IMR-90 (cell line): ENCODE measurements around the gene POLR3A. TPM values are rescaled to one million over a fixed set of nuclear protein-coding genes. Genes with fewer than 3 reads are reported as not detected.

Experiments used
- ATAC-seq: fragments of 200-7000 bp; cut with Tn5 transposase; 2 replicates; pipeline ENCODE4 v1.9.1; 2020; ENCODE audit warnings: low read depth, mild to moderate bottlenecking, moderate library complexity
- BruUV-seq: library from RNA; stranded (reverse); fragments of 400-500 nt; replicated peaks from 2 replicates; lab custom pipeline; 2021; lab: Mats Ljungman, UMichigan
- CTCF ChIA-PET: fragments of 300-600 bp; formaldehyde crosslinking; extraction: SDS; loops from one replicate; lab custom pipeline; 2021; ENCODE audit warnings: antibody characterized with exemption; lab: Yijun Ruan, JAX
- POLR2A ChIA-PET: fragments of 300-600 bp; sonication (Branson Sonifier 250); formaldehyde crosslinking; loops from one replicate; lab custom pipeline; 2022; ENCODE audit warnings: antibody characterized with exemption; ENCODE audit not compliant: unreplicated experiment; lab: Charles Lee
- DNase-seq: peaks from one replicate; pipeline ENCODE4 v3.0.0; 2013
- H2AFZ ChIP-seq: replicated peaks from 2 replicates; pipeline ENCODE3; 2013; ENCODE audit warnings: low read length, mild to moderate bottlenecking; ENCODE audit not compliant: poor library complexity
- H2AK5ac ChIP-seq: 2 replicates; pipeline ENCODE4 v1.6.1; 2013; ENCODE audit warnings: low read depth, low read length, inconsistent platforms
- H2AK9ac ChIP-seq: replicated peaks from 2 replicates; pipeline ENCODE3; 2013; ENCODE audit warnings: mild to moderate bottlenecking, low read depth, low read length, moderate library complexity; ENCODE audit not compliant: poor library complexity
- H2BK120ac ChIP-seq: 2 replicates; pipeline ENCODE4 v1.6.1; 2013; ENCODE audit warnings: low read depth, low read length, inconsistent platforms
- H2BK15ac ChIP-seq: 3 replicates; pipeline ENCODE4 v1.6.1; 2013; ENCODE audit warnings: low read depth, low read length, inconsistent platforms
- H2BK20ac ChIP-seq: 2 replicates; pipeline ENCODE4 v1.6.1; 2013; ENCODE audit warnings: low read depth, mild to moderate bottlenecking, inconsistent platforms, low read length, moderate library complexity
- H2BK5ac ChIP-seq: 2 replicates; pipeline ENCODE4 v1.6.1; 2013; ENCODE audit warnings: mild to moderate bottlenecking, low read depth, low read length, inconsistent platforms; ENCODE audit not compliant: poor library complexity, severe bottlenecking
- H3K14ac ChIP-seq: replicated peaks from 2 replicates; pipeline ENCODE4 v1.6.1; 2013; ENCODE audit warnings: low read depth, low read length, inconsistent platforms
- H3K18ac ChIP-seq: 2 replicates; pipeline ENCODE4 v1.6.1; 2013; ENCODE audit warnings: low read depth, low read length, control low read depth
- H3K23ac ChIP-seq: 2 replicates; pipeline ENCODE4 v1.6.1; 2013; ENCODE audit warnings: low read depth, low read length, inconsistent platforms
- H3K27ac ChIP-seq: 2 replicates; pipeline ENCODE4 v1.5.1; 2013; ENCODE audit warnings: mild to moderate bottlenecking, control low read depth, low read length; ENCODE audit not compliant: insufficient read depth
- H3K27me3 ChIP-seq: 2 replicates; pipeline ENCODE4 v1.6.1; 2013; ENCODE audit warnings: low read length; ENCODE audit not compliant: control insufficient read depth, insufficient read depth
- H3K36me3 ChIP-seq: 2 replicates; pipeline ENCODE4 v1.6.1; 2013; ENCODE audit warnings: low read length, mixed read lengths; ENCODE audit not compliant: control insufficient read depth, insufficient read depth
- H3K4ac ChIP-seq: 2 replicates; pipeline ENCODE4 v1.6.1; 2013; ENCODE audit warnings: low read depth, low read length, inconsistent platforms
- H3K4me1 ChIP-seq: 2 replicates; pipeline ENCODE4 v1.6.1; 2013; ENCODE audit warnings: low read length, mixed read lengths; ENCODE audit not compliant: control insufficient read depth, insufficient read depth
- H3K4me2 ChIP-seq: 2 replicates; pipeline ENCODE4 v1.6.1; 2013; ENCODE audit warnings: low read depth, mild to moderate bottlenecking, control low read depth, low read length, moderate library complexity
- H3K4me3 ChIP-seq: 2 replicates; pipeline ENCODE4 v1.5.1; 2013; ENCODE audit warnings: low read depth, mild to moderate bottlenecking, control low read depth, low read length, moderate library complexity; ENCODE audit not compliant: insufficient read depth
- H3K56ac ChIP-seq: 2 replicates; pipeline ENCODE4 v1.6.1; 2013; ENCODE audit warnings: low read length, inconsistent platforms; ENCODE audit not compliant: insufficient read depth; ENCODE audit errors: extremely low read depth
- H3K79me1 ChIP-seq, 2 experiments: 2 replicates each; pipeline ENCODE4 v1.6.1; 2013; ENCODE audit warnings: low read length in 2 of 2, inconsistent platforms in 1 of 2, low read depth in 1 of 2
- H3K9ac ChIP-seq: 2 replicates; pipeline ENCODE4 v1.6.1; 2013; ENCODE audit warnings: low read depth, low read length, control low read depth
- H3K9me1 ChIP-seq: 2 replicates; pipeline ENCODE4 v1.6.1; 2013; ENCODE audit warnings: low read length, inconsistent platforms; ENCODE audit not compliant: insufficient read depth
- H3K9me3 ChIP-seq: 2 replicates; pipeline ENCODE4 v1.6.1; 2013; ENCODE audit warnings: low read length; ENCODE audit not compliant: control insufficient read depth, insufficient read depth
- H4K20me1 ChIP-seq: 2 replicates; pipeline ENCODE4 v1.6.1; 2013; ENCODE audit warnings: low read length, inconsistent platforms; ENCODE audit not compliant: insufficient read depth
- H4K5ac ChIP-seq: 2 replicates; pipeline ENCODE4 v1.6.1; 2013; ENCODE audit warnings: mild to moderate bottlenecking, low read depth, low read length, control low read depth
- H4K8ac ChIP-seq, 2 experiments: 2 replicates each; pipeline ENCODE4 v1.6.1; 2013; ENCODE audit warnings: low read depth in 2 of 2, low read length in 2 of 2, control low read depth in 1 of 2, inconsistent platforms in 1 of 2
- H4K91ac ChIP-seq: 2 replicates; pipeline ENCODE4 v1.6.1; 2013; ENCODE audit warnings: low read depth, low read length, inconsistent platforms; ENCODE audit not compliant: insufficient read depth
- BHLHE40 ChIP-seq: fragments of 150-350 bp; IDR thresholded peaks from 2 replicates; pipeline ENCODE4 v1.6.1; 2016; ENCODE audit warnings: mild to moderate bottlenecking, low read depth, low read length
- CEBPB ChIP-seq: IDR thresholded peaks from 2 replicates; pipeline ENCODE4 v1.6.1; 2012; ENCODE audit warnings: low read depth, low read length, improper control_type of control experiment
- CTCF ChIP-seq: conservative IDR thresholded peaks from 2 replicates; pipeline ENCODE4 v1.5.1; 2012; ENCODE audit warnings: mild to moderate bottlenecking, low read depth, low read length, improper control_type of control experiment
- ELK1 ChIP-seq: fragments of 150-350 bp; IDR thresholded peaks from 2 replicates; pipeline ENCODE4 v1.6.1; 2016; ENCODE audit warnings: low read depth, mild to moderate bottlenecking, low read length, moderate library complexity, borderline replicate concordance
- FOS ChIP-seq: fragments of 150-350 bp; IDR thresholded peaks from 2 replicates; pipeline ENCODE4 v1.6.1; 2016; ENCODE audit warnings: low read depth, low read length
- MAFK ChIP-seq: IDR thresholded peaks from 2 replicates; pipeline ENCODE4 v1.6.1; 2012; ENCODE audit warnings: low read depth, low read length, improper control_type of control experiment
- MAZ ChIP-seq: IDR thresholded peaks from 2 replicates; pipeline ENCODE4 v1.6.1; 2012; ENCODE audit warnings: low read depth, mild to moderate bottlenecking, low read length, improper control_type of control experiment, moderate library complexity, borderline replicate concordance
- NFE2L2 ChIP-seq: fragments of 150-350 bp; IDR thresholded peaks from 2 replicates; pipeline ENCODE4 v1.6.1; 2016; ENCODE audit warnings: low read depth, mild to moderate bottlenecking, low read length
- POLR2A ChIP-seq: IDR thresholded peaks from 2 replicates; pipeline ENCODE4 v1.6.1; 2012; ENCODE audit warnings: mild to moderate bottlenecking, low read depth, low read length
- RAD21 ChIP-seq: IDR thresholded peaks from 2 replicates; pipeline ENCODE4 v1.6.1; 2012; ENCODE audit warnings: low read length, improper control_type of control experiment
- RCOR1 ChIP-seq: IDR thresholded peaks from 2 replicates; pipeline ENCODE4 v1.6.1; 2012; ENCODE audit warnings: mild to moderate bottlenecking, low read length, improper control_type of control experiment; ENCODE audit not compliant: insufficient replicate concordance
- RFX5 ChIP-seq: IDR thresholded peaks from 2 replicates; pipeline ENCODE4 v1.8.0; 2012; ENCODE audit warnings: low read depth, mild to moderate bottlenecking, low read length, moderate library complexity
- SMC3 ChIP-seq: fragments of 150-350 bp; IDR thresholded peaks from 2 replicates; pipeline ENCODE4 v1.6.1; 2016; ENCODE audit warnings: low read depth, mild to moderate bottlenecking, antibody characterized with exemption, low read length, moderate library complexity
- USF2 ChIP-seq: fragments of 150-350 bp; IDR thresholded peaks from 2 replicates; pipeline ENCODE4 v1.6.1; 2017; ENCODE audit warnings: mild to moderate bottlenecking, antibody characterized with exemption, low read length, low read depth
- WGBS, 2 experiments: methylation state at CpG; one replicate each; pipeline versions ENCODE4 v1.1.5 to v1.1.7; 2013; ENCODE audit warnings: missing lambda C conversion rate in 2 of 2; ENCODE audit not compliant: insufficient read length in 1 of 2; ENCODE audit errors: extremely low coverage in 2 of 2; 5-methylcytosine and 5-hydroxymethylcytosine counted together
- dilution Hi-C: fragments of 300-500 bp; cut with HindIII; formaldehyde crosslinking; loops from one replicate; pipeline ENCODE4 v1.14.3; 2018; ENCODE audit warnings: low sequenced_read_pairs; ENCODE audit not compliant: unreplicated experiment
- in situ Hi-C: fragments of 300-500 bp; cut with MboI; formaldehyde crosslinking; loops from 3 replicates; pipeline ENCODE4 v1.14.3; 2019; ENCODE audit warnings: low sequenced_read_pairs, inconsistent platforms, mixed read lengths
- intact Hi-C: fragments of 100-400 bp; cut with micrococcal nuclease; formaldehyde crosslinking; loops from 2 replicates; pipeline ENCODE4 v1.10.0; 2022
- polyA plus RNA-seq, 3 experiments: library from polyadenylated mRNA; depleted of rRNA; stranded (reverse); fragments of >200 nt; gene quantifications; 2 replicates each; pipeline ENCODE4 v1.2.3, GENCODE V29; 2012; ENCODE audit warnings: low replicate concordance in 1 of 3
- total RNA-seq: library from RNA; depleted of rRNA; stranded (reverse); fragments of >200 nt; gene quantifications from 2 replicates; pipeline ENCODE4 v1.2.3, GENCODE V29; 2012

Gene POLR3A
- total and polyA plus RNA-seq, 2 of the 4 experiments (the other 2 are of a cell fraction) = 11.9 to 24.4 TPM

GRCh38 chr10:78041170-78042057 lies 12.1 kb upstream of the POLR3A start:
- H3K9me3 ChIP-seq = no peaks in the 10 kb centered on the region
- H3K18ac ChIP-seq = no peak overlapping the region
- no peak overlapping the region for H2BK120ac ChIP-seq
- H4K5ac ChIP-seq = no peak overlapping the region
- no peak for DNase-seq
- H4K91ac ChIP-seq = no peak overlapping the region
- no peak overlapping the region for H3K4me2 ChIP-seq
- in situ Hi-C loops (loop anchor here (10.0 kb wide), 2 partner anchors 263 to 1033 kb away; no protein-coding TSS in a partner anchor), dilution Hi-C loops (no loop called here), intact Hi-C loops (loop anchor here (10.0 kb wide), 1 partner anchor 713 kb away; no protein-coding TSS in a partner anchor)
- peaks cover 84% of the 10 kb centered on the region for H4K20me1 ChIP-seq
- no peak overlapping the region for H3K27ac ChIP-seq
- no peak overlapping the region for H2AFZ ChIP-seq
- no peak overlapping the region for H2BK20ac ChIP-seq
- peaks cover 12% of the 10 kb centered on the region for H3K4me1 ChIP-seq
- no peaks in the 10 kb centered on the region for H3K27me3 ChIP-seq
- 90% methylated on average over 2 of the region's 5 CpGs; no CpG with 5 or more reads in 1 of the 2 experiments for WGBS, 2 experiments
- no peak overlapping the region for H3K56ac ChIP-seq
- H3K36me3 ChIP-seq = peaks cover 50% of the 10 kb centered on the region
- no peak overlapping the region for H3K23ac ChIP-seq
- peaks cover 31% of the 10 kb centered on the region for H3K9me1 ChIP-seq
- peak overlapping the region; percentile 33 for H2AK9ac ChIP-seq
- H2AK5ac ChIP-seq = no peak overlapping the region
- CTCF ChIA-PET = no interaction called here
- no peak overlapping the region for H3K4me3 ChIP-seq
- H3K14ac ChIP-seq = no peak overlapping the region
- POLR2A ChIA-PET = interaction anchor here (0.6 kb wide), 1 partner anchor 25 kb away, joined by 11 read pairs; no protein-coding TSS in a partner anchor
- H2BK5ac ChIP-seq = no peak overlapping the region
- H3K9ac ChIP-seq = no peak overlapping the region
- no TSS peak for BruUV-seq
- H3K4ac ChIP-seq = no peak overlapping the region
- ATAC-seq = no peak
- H4K8ac ChIP-seq = no peak overlapping the region
- H3K79me1 ChIP-seq = peaks cover 34 to 76% of the 10 kb centered on the region in 2 experiments
- no peak overlapping the region for H2BK15ac ChIP-seq
- TF ChIP-seq RCOR1 (no peak), NFE2L2 (no peak), ELK1 (no peak), USF2 (no peak), CEBPB (no peak), FOS (no peak), POLR2A (no peak), BHLHE40 (no peak), RFX5 (no peak), MAFK (no peak), RAD21 (no peak), SMC3 (no peak), CTCF (no peak), MAZ (no peak)
